GM12873 (cell line): ENCODE data around the gene ATP10A.

ENCODE experiments used
- CTCF ChIP-seq: IDR thresholded peaks from 2 replicates; pipeline ENCODE4 v1.5.1; 2012; ENCODE audit warnings: low read depth, mild to moderate bottlenecking, moderate library complexity, low read length, control low read depth; ENCODE audit not compliant: insufficient read depth; ENCODE audit errors: missing control alignments

The ATP10A gene

GRCh38 chr15:25852027-25852426 is 11.1 kb downstream of the ATP10A start:
- no peak for TF ChIP-seq CTCF

- TF ChIP-seq CTCF, result no peak
These were observed 12.7 kb downstream of the ATP10A start for GRCh38 chr15:25850154-25851111.

GRCh38 chr15:25849157-25849921 is 13.8 kb downstream of the ATP10A start:
- TF ChIP-seq CTCF, result no peak

- no peak for TF ChIP-seq CTCF
These were observed 14.4 kb downstream of the ATP10A start for GRCh38 chr15:25848784-25849156.

GRCh38 chr15:25848325-25848724 is 14.8 kb downstream of the ATP10A start:
- no peak for TF ChIP-seq CTCF

GRCh38 chr15:25847051-25847450 is 16.1 kb downstream of the ATP10A start:
- TF ChIP-seq CTCF, result no peak

GRCh38 chr15:25846377-25846776 is 16.8 kb downstream of the ATP10A start:
- TF ChIP-seq CTCF, result no peak
